HPDE6-E6E7 (cell line): Measurements from ENCODE around the gene PSTPIP1.

Source experiments
- DNase-seq: peaks from one replicate; pipeline ENCODE4 v3.0.0; 2011; ENCODE audit warnings: missing footprints; ENCODE audit errors: extremely low spot score

Gene PSTPIP1

GRCh38 chr15:76978522-76979330 is 16.2 kb upstream of the PSTPIP1 start:
- DNase-seq = no peak

GRCh38 chr15:76979331-76979925 is 15.5 kb upstream of the PSTPIP1 start:
- DNase-seq = no peak

- no peak for DNase-seq
These were observed 14.9 kb upstream of the PSTPIP1 start for GRCh38 chr15:76979996-76980520.

- no peak for DNase-seq
These were observed 12.6 kb upstream of the PSTPIP1 start for GRCh38 chr15:76982356-76982755.

GRCh38 chr15:76982756-76983155 is 12.2 kb upstream of the PSTPIP1 start:
- no peak for DNase-seq

- no peak for DNase-seq
These were observed 11.1 kb upstream of the PSTPIP1 start for GRCh38 chr15:76983590-76984375.

GRCh38 chr15:76986743-76987142 is 8.2 kb upstream of the PSTPIP1 start:
- DNase-seq = no peak

- DNase-seq = no peak
These were observed 7.7 kb upstream of the PSTPIP1 start for GRCh38 chr15:76987276-76987675.

- no peak for DNase-seq
These were observed 6.7 kb upstream of the PSTPIP1 start for GRCh38 chr15:76987896-76988860.

- DNase-seq = no peak
These were observed 5.8 kb upstream of the PSTPIP1 start for GRCh38 chr15:76988867-76989780.

GRCh38 chr15:76991048-76991447 is 3.9 kb upstream of the PSTPIP1 start:
- DNase-seq = no peak

GRCh38 chr15:76991741-76992645 is 2.9 kb upstream of the PSTPIP1 start:
- no peak for DNase-seq

GRCh38 chr15:76993114-76993725 is 1.7 kb upstream of the PSTPIP1 start:
- no peak for DNase-seq

- DNase-seq = peak; percentile 75
These were observed 925 bp upstream of the PSTPIP1 start for GRCh38 chr15:76994001-76994400.

GRCh38 chr15:76994496-76994895 is 430 bp upstream of the PSTPIP1 start:
- DNase-seq = no peak

- DNase-seq = no peak
These were observed 1.2 kb downstream of the PSTPIP1 start for GRCh38 chr15:76996076-76996525.

- no peak for DNase-seq
These were observed 1.8 kb downstream of the PSTPIP1 start for GRCh38 chr15:76996526-76997401.
